Stimulated activated CD4-positive, alpha-beta T cell treated with anti-CD3 and anti-CD28 coated beads, Interleukin-4, amount 100 ng/mL, for 1 hour (primary cell): ENCODE measurements around the gene MAMDC2.
A peak's percentile ranks its signal among the peaks of the same experiment; 100 is the strongest.
"Not testable (repeated sequence)": the region's sequence is repeated elsewhere in the genome, so short reads cannot be mapped to it uniquely, and the experiment has no call there.

Source experiments
- DNase-seq: peaks from one replicate; pipeline ENCODE4 v3.0.0-alpha.2; 2020

The MAMDC2 gene

GRCh38 chr9:70220216-70220615, 176.6 kb downstream of the MAMDC2 start:
- no peak for DNase-seq

GRCh38 chr9:70222354-70222753, 178.7 kb downstream of the MAMDC2 start:
- DNase-seq: no peak

- no peak for DNase-seq
Observed at GRCh38 chr9:70228118-70228517, 184.5 kb downstream of the MAMDC2 start.

GRCh38 chr9:70228611-70229010, 185.0 kb downstream of the MAMDC2 start:
- DNase-seq: no peak

- no peak for DNase-seq
Observed at GRCh38 chr9:70229026-70229425, 185.4 kb downstream of the MAMDC2 start.

GRCh38 chr9:70229579-70229978, 185.9 kb downstream of the MAMDC2 start:
- DNase-seq: no peak

GRCh38 chr9:70232476-70232875, 188.8 kb downstream of the MAMDC2 start:
- DNase-seq: no peak

- DNase-seq: not testable (repeated sequence)
Observed at GRCh38 chr9:70234208-70234607, 190.6 kb downstream of the MAMDC2 start.

- not testable (repeated sequence) for DNase-seq
Observed at GRCh38 chr9:70245952-70246351, 202.3 kb downstream of the MAMDC2 start.

- DNase-seq: no peak
Observed at GRCh38 chr9:70250221-70250620, 206.6 kb downstream of the MAMDC2 start.

- DNase-seq: no peak
Observed at GRCh38 chr9:70255486-70255885, 211.8 kb downstream of the MAMDC2 start.

- DNase-seq: no peak
Observed at GRCh38 chr9:70256123-70256551, 212.5 kb downstream of the MAMDC2 start.

- DNase-seq: no peak
Observed at GRCh38 chr9:70257502-70257901, 213.9 kb downstream of the MAMDC2 start.

GRCh38 chr9:70257991-70258691, 214.5 kb downstream of the MAMDC2 start:
- DNase-seq: no peak

- peak; percentile 86 for DNase-seq
Observed at GRCh38 chr9:70258692-70259511, 215.3 kb downstream of the MAMDC2 start, which contains the start of gene SMC5. Gene SMC5, plus strand, starts transcription at chr9:70258978. Its CDS starts 101 bp downstream, at chr9:70259079.

- DNase-seq: no peak
Observed at GRCh38 chr9:70259512-70259802, 215.8 kb downstream of the MAMDC2 start.

- DNase-seq: no peak
Observed at GRCh38 chr9:70260007-70260443, 216.4 kb downstream of the MAMDC2 start.

GRCh38 chr9:70260606-70261005, 217.0 kb downstream of the MAMDC2 start:
- DNase-seq: no peak

GRCh38 chr9:70261131-70261870, 217.7 kb downstream of the MAMDC2 start:
- no peak for DNase-seq

- no peak for DNase-seq
Observed at GRCh38 chr9:70262366-70262765, 218.7 kb downstream of the MAMDC2 start.

GRCh38 chr9:70262948-70263347, 219.3 kb downstream of the MAMDC2 start:
- DNase-seq: no peak

- DNase-seq: no peak
Observed at GRCh38 chr9:70263421-70263820, 219.8 kb downstream of the MAMDC2 start.
